Measurements from ENCODE around the gene GJB3. TPM values are rescaled to one million over a fixed set of nuclear protein-coding genes. Genes with fewer than 3 reads are reported as not detected.
"Not testable (repeated sequence)": the region's sequence is repeated elsewhere in the genome, so short reads cannot be mapped to it uniquely, and the experiment has no call there.

Gene GJB3
- total and polyA plus RNA-seq, 2 donors = 2.1 to 2.2 TPM

- Histone ChIP-seq H3K27ac (ENCODE audit: low read depth) (no peak overlapping the region), H3K4me1 (ENCODE audit: insufficient read depth) (no peaks in the 10 kb centered on the region), H3K4me3 (ENCODE audit: low read depth, low read length) (no peak overlapping the region), H3K36me3 (ENCODE audit: insufficient read depth) (no peaks in the 10 kb centered on the region)
- no peak for DNase-seq (ENCODE audit: extremely low spot score)
- WGBS = 78% methylated on average over 5 of the region's 5 CpGs
These were observed 10.0 kb upstream of the GJB3 start for GRCh38 chr1:34770891-34771504.

DNA sequence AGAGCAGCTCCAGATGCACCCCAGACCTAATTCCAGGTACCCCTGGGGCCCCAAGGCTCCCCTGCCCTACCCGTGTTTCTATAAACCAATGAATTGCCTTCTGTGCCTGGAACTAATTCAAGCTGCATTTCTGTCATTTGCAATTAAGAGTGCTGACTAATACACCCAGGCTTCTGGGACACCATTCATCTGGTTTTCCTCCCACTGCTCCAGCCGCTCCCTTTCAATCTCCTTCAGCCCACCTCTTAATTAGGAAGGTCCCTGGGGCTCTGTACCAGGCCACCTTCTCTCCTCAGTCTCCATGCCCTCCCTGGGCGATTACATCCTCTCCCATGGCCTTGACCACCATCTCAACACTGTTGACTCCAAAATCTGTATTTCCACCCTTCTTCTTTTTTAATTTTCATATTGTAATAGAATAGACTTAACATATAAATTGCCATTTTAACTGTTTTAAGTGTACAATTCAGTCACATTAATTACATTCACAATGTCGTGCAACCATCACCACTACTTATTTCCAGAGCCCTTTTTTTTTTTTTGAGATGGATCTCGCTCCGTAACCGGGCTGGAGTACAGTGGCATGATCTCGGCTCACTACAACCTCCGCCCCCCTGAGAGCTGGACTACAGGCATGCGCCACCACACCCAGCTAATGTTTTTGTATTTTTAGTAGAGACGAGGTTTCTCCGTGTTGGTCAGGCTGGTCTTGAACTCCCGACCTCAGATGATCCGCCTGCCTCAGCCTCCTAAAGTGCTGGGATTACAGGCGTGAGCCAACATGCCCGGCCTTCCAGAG lies 9.2 kb upstream of the GJB3 start:
- H3K4me1 ChIP-seq (ENCODE audit: insufficient read depth) = no peaks in the 10 kb centered on the region
- DNase-seq (ENCODE audit: extremely low spot score) = no peak
- H3K4me3 ChIP-seq (ENCODE audit: low read depth, low read length) = no peak overlapping the region
- H3K27ac ChIP-seq (ENCODE audit: low read depth) = no peak overlapping the region
- 83% methylated on average over 16 of the region's 16 CpGs for WGBS
- H3K36me3 ChIP-seq (ENCODE audit: insufficient read depth) = no peaks in the 10 kb centered on the region

GRCh38 chr1:34773114-34773513 lies 7.9 kb upstream of the GJB3 start:
- not testable (repeated sequence) for H3K4me3 ChIP-seq (ENCODE audit: low read depth, low read length); H3K27ac ChIP-seq (ENCODE audit: low read depth); DNase-seq (ENCODE audit: extremely low spot score); H3K36me3 ChIP-seq (ENCODE audit: insufficient read depth); H3K4me1 ChIP-seq (ENCODE audit: insufficient read depth)
- WGBS = 83% methylated on average over 4 of the region's 4 CpGs

- no peak for DNase-seq (ENCODE audit: extremely low spot score)
- WGBS = 53% methylated on average over 8 of the region's 8 CpGs
- Histone ChIP-seq H3K36me3 (ENCODE audit: insufficient read depth) (no peaks in the 10 kb centered on the region), H3K27ac (ENCODE audit: low read depth) (no peak overlapping the region), H3K4me3 (ENCODE audit: low read depth, low read length) (no peak overlapping the region), H3K4me1 (ENCODE audit: insufficient read depth) (no peaks in the 10 kb centered on the region)
These were observed 6.1 kb upstream of the GJB3 start for GRCh38 chr1:34774957-34775356.

DNA sequence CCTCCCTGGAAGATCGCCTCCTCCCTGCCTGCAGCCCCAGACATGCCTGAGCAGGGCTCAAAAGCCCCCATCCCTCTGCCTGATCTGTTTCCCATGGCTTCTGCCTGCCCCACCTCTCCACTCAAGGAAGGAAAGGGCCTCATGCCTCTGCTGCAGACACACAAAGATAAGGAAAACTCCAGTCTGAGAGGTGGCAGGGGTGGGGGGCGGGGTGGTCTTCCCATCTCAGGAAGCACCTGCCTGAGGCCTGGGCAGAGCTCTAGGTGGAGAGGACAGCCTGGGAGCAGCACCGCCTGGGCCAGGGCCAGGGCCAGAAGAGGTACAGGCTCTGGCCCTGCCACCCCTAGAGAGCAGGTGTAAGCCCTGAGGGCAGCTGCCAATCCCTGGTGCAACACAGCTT lies 4.1 kb upstream of the GJB3 start:
- Histone ChIP-seq H3K4me3 (ENCODE audit: low read depth, low read length) (no peak overlapping the region), H3K36me3 (ENCODE audit: insufficient read depth) (no peaks in the 10 kb centered on the region), H3K27ac (ENCODE audit: low read depth) (no peak overlapping the region), H3K4me1 (ENCODE audit: insufficient read depth) (no peaks in the 10 kb centered on the region)
- DNase-seq (ENCODE audit: extremely low spot score) = no peak
- whole genome bisulfite sequencing = 60% methylated on average over 3 of the region's 3 CpGs

GRCh38 chr1:34777519-34778321 lies 3.3 kb upstream of the GJB3 start:
- H3K27ac ChIP-seq (ENCODE audit: low read depth) = no peak overlapping the region
- no peak overlapping the region for H3K4me3 ChIP-seq (ENCODE audit: low read depth, low read length)
- no peaks in the 10 kb centered on the region for H3K36me3 ChIP-seq (ENCODE audit: insufficient read depth)
- no peak for DNase-seq (ENCODE audit: extremely low spot score)
- no peaks in the 10 kb centered on the region for H3K4me1 ChIP-seq (ENCODE audit: insufficient read depth)
- WGBS = 43% methylated on average over 10 of the region's 10 CpGs

GRCh38 chr1:34778381-34778780 lies 2.6 kb upstream of the GJB3 start:
- WGBS = 69% methylated on average over 6 of the region's 6 CpGs
- Histone ChIP-seq H3K27ac (ENCODE audit: low read depth) (no peak overlapping the region), H3K36me3 (ENCODE audit: insufficient read depth) (no peaks in the 10 kb centered on the region), H3K4me1 (ENCODE audit: insufficient read depth) (no peaks in the 10 kb centered on the region), H3K4me3 (ENCODE audit: low read depth, low read length) (no peak overlapping the region)
- no peak for DNase-seq (ENCODE audit: extremely low spot score)

- H3K4me1 ChIP-seq (ENCODE audit: insufficient read depth) = no peaks in the 10 kb centered on the region
- WGBS = 83% methylated on average over 5 of the region's 5 CpGs
- DNase-seq (ENCODE audit: extremely low spot score) = no peak
- no peak overlapping the region for H3K4me3 ChIP-seq (ENCODE audit: low read depth, low read length)
- no peaks in the 10 kb centered on the region for H3K36me3 ChIP-seq (ENCODE audit: insufficient read depth)
- H3K27ac ChIP-seq (ENCODE audit: low read depth) = no peak overlapping the region
These were observed 2.0 kb upstream of the GJB3 start for GRCh38 chr1:34779005-34779404.

DNA sequence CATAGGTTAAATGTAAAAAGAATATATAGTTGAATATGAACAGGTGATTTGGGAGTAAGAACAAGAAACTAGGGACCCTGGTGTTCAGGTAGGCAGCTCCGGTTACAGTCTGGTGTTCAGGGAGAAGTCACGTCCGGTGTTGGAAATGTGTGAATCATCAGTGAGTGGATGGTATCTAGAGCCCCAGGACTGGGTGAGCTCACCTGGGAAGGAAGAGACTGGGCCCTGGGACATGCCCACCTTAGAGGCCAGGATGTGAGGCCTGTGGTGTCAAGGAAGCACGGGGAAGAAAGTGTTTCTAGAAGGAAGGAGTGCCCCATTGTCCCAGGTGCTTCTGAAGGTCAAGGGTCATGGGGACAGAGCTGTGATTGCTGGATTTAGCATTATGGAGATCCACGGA lies 1.5 kb upstream of the GJB3 start:
- 68% methylated on average over 5 of the region's 5 CpGs for WGBS
- no peaks in the 10 kb centered on the region for H3K4me1 ChIP-seq (ENCODE audit: insufficient read depth)
- DNase-seq (ENCODE audit: extremely low spot score) = no peak
- H3K4me3 ChIP-seq (ENCODE audit: low read depth, low read length) = no peak overlapping the region
- no peak overlapping the region for H3K27ac ChIP-seq (ENCODE audit: low read depth)
- no peaks in the 10 kb centered on the region for H3K36me3 ChIP-seq (ENCODE audit: insufficient read depth)

GRCh38 chr1:34779962-34780361 lies 1.1 kb upstream of the GJB3 start:
- no peak for DNase-seq (ENCODE audit: extremely low spot score)
- H3K4me1 ChIP-seq (ENCODE audit: insufficient read depth) = no peaks in the 10 kb centered on the region
- no peak overlapping the region for H3K27ac ChIP-seq (ENCODE audit: low read depth)
- 74% methylated on average over 5 of the region's 5 CpGs for WGBS
- no peak overlapping the region for H3K4me3 ChIP-seq (ENCODE audit: low read depth, low read length)
- H3K36me3 ChIP-seq (ENCODE audit: insufficient read depth) = no peaks in the 10 kb centered on the region

GRCh38 chr1:34780528-34780927 lies 486 bp upstream of the GJB3 start:
- Histone ChIP-seq H3K4me1 (ENCODE audit: insufficient read depth) (no peaks in the 10 kb centered on the region), H3K36me3 (ENCODE audit: insufficient read depth) (no peaks in the 10 kb centered on the region), H3K4me3 (ENCODE audit: low read depth, low read length) (no peak overlapping the region), H3K27ac (ENCODE audit: low read depth) (no peak overlapping the region)
- WGBS = 83% methylated on average over 2 of the region's 2 CpGs
- DNase-seq (ENCODE audit: extremely low spot score) = no peak

DNA sequence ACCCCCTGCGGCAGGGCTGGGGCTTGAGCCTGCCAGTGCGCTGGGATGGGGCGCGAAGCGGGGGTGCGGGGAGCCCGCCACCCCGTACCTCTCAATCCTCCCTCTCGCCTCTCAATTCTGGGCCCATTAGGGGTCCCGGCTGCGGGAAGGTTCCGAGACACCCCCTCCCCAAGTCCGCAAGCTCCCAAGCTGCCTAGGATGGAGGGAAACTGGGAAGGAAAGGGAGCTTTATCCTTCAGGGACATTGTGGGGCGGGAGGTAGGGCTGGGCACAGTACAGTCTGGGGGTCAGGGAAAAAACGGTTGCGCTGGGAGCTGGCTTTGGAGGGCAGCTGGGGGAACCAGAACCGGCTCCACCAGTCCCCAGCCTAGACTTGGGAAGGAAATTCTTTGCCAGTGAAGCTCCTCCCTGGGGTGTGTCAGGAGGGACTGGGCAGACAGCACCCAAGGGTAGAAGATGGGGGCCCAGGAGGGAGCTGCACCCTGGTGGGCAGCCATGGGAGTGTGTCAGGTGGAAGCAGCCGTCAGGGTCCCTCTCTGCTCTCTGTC lies 904 bp downstream of the GJB3 start:
- Histone ChIP-seq H3K4me1 (ENCODE audit: insufficient read depth) (no peaks in the 10 kb centered on the region), H3K36me3 (ENCODE audit: insufficient read depth) (no peaks in the 10 kb centered on the region), H3K4me3 (ENCODE audit: low read depth, low read length) (peak overlapping the region; percentile 38), H3K27ac (ENCODE audit: low read depth) (peak overlapping the region; percentile 44)
- WGBS = 5% methylated on average over 18 of the region's 18 CpGs
- peak; percentile 31 for DNase-seq (ENCODE audit: extremely low spot score)

DNA sequence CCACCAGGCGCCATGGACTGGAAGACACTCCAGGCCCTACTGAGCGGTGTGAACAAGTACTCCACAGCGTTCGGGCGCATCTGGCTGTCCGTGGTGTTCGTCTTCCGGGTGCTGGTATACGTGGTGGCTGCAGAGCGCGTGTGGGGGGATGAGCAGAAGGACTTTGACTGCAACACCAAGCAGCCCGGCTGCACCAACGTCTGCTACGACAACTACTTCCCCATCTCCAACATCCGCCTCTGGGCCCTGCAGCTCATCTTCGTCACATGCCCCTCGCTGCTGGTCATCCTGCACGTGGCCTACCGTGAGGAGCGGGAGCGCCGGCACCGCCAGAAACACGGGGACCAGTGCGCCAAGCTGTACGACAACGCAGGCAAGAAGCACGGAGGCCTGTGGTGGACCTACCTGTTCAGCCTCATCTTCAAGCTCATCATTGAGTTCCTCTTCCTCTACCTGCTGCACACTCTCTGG lies 3.8 kb downstream of the GJB3 start:
- Histone ChIP-seq H3K4me3 (ENCODE audit: low read depth, low read length) (no peak overlapping the region), H3K36me3 (ENCODE audit: insufficient read depth) (no peaks in the 10 kb centered on the region), H3K27ac (ENCODE audit: low read depth) (no peak overlapping the region), H3K4me1 (ENCODE audit: insufficient read depth) (no peaks in the 10 kb centered on the region)
- WGBS = 90% methylated on average over 28 of the region's 28 CpGs
- DNase-seq (ENCODE audit: extremely low spot score) = no peak
